ENCODE measurements around the gene TM9SF1. TPM values are rescaled to one million over a fixed set of nuclear protein-coding genes. Genes with fewer than 3 reads are reported as not detected.

TM9SF1 gene
- total and polyA plus RNA-seq, 2 of the 4 experiments (the other 2 are of a cell fraction) = 40.4 to 65.6 TPM

DNA sequence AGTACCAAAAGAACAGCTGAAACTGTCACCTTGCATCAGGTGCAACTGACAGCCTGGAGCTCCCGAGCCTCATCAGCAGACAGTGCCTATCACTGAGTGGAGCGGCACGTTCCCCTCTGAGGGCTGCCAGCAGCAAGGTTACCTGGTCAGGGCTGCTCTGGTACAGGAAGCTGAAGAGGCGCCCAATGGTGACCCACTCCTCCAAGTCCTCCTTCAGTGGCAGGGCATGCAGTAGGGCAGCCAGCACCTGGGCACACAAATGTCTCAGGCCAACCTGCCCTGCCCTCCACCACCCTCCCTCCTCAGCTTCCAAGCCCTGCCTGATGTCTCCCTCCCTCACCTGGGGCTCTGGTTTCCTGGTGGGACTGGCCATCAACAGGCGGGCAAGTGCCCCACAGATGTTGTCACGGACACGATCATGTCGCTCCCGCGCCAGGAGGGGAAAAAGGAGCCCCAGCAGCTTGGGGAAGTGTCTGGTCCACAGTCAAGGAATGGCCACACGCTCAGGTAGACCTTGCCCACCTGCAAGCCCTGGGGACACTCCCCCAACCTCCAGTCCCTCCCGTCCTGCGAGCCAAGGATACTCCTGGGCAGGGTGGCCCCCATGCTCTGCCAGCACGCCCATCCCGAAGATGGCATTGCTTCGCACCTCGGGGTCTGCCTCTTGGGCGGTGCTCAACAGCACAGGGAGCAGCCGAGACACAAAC, 13.7 kb downstream of the TM9SF1 start:
- Histone ChIP-seq H3K4me1 (ENCODE audit: control insufficient read depth, insufficient read depth, low read length) (peaks cover 2% of the 10 kb centered on the region; the same call in 1 of the 2 replicates), H4K20me1 (ENCODE audit: insufficient read depth, low read length) (no peaks in the 10 kb centered on the region), H4K5ac (ENCODE audit: low read depth, low read length) (no peak overlapping the region), H2BK5ac (ENCODE audit: low read depth, low read length, poor library complexity, severe bottlenecking) (no peak overlapping the region), H3K18ac (ENCODE audit: low read depth, low read length) (no peak overlapping the region), H3K27ac (ENCODE audit: insufficient read depth, low read length) (no peak overlapping the region), H2BK15ac (ENCODE audit: low read depth, low read length) (no peak overlapping the region), H2AFZ (replicated peaks; ENCODE audit: low read length, poor library complexity) (peak overlapping the region; percentile 1), H3K4me2 (ENCODE audit: low read depth, low read length) (no peak overlapping the region), H2AK9ac (replicated peaks; ENCODE audit: low read depth, low read length, poor library complexity) (peak overlapping the region; percentile 28), H4K91ac (ENCODE audit: insufficient read depth, low read depth, low read length) (no peak overlapping the region), H2AK5ac (ENCODE audit: low read depth, low read length) (no peak overlapping the region), H2BK120ac (ENCODE audit: low read depth, low read length) (no peak overlapping the region), H3K14ac (replicated peaks; ENCODE audit: low read depth, low read length) (no peak overlapping the region), H3K4ac (ENCODE audit: low read depth, low read length) (no peak overlapping the region), H3K4me3 (ENCODE audit: insufficient read depth, low read depth, low read length) (no peak overlapping the region), H4K8ac (ENCODE audit: low read depth in 2 of 2, low read length in 2 of 2) (no peak overlapping the region), H3K23ac (ENCODE audit: low read depth, low read length) (no peak overlapping the region), H3K36me3 (ENCODE audit: control insufficient read depth, insufficient read depth, low read length) (peaks cover 86% of the 10 kb centered on the region), H3K79me1 (ENCODE audit: low read depth in 1 of 2, low read length in 2 of 2) (peaks cover 0 to 18% of the 10 kb centered on the region in 2 experiments; a peak in 3 of 4 replicates), H2BK20ac (ENCODE audit: low read depth, low read length) (no peak overlapping the region), H3K27me3 (ENCODE audit: control insufficient read depth, insufficient read depth, low read length) (no peaks in the 10 kb centered on the region), H3K56ac (ENCODE audit: extremely low read depth, insufficient read depth, low read length) (no peak overlapping the region), H3K9me3 (ENCODE audit: control insufficient read depth, insufficient read depth, low read length) (no peaks in the 10 kb centered on the region), H3K9me1 (ENCODE audit: insufficient read depth, low read length) (no peaks in the 10 kb centered on the region; the same call in 1 of the 2 replicates), H3K9ac (ENCODE audit: low read depth, low read length) (no peak overlapping the region)
- BruUV-seq (replicated peaks) = no TSS peak
- dilution Hi-C loops (cut with HindIII; ENCODE audit: low sequenced_read_pairs, unreplicated experiment) (no loop called here), intact Hi-C loops (cut with micrococcal nuclease) (no loop called here), in situ Hi-C loops (cut with MboI; ENCODE audit: low sequenced_read_pairs) (no loop called here)
- POLR2A ChIA-PET (ENCODE audit: unreplicated experiment) = no interaction called here
- ATAC-seq (ENCODE audit: low read depth) (no peak), DNase-seq (no peak)
- TF ChIP-seq SMC3 (IDR thresholded peaks at IDR 0.05; ENCODE audit: low read depth, low read length) = no peak
- TF ChIP-seq, protein P1, sequence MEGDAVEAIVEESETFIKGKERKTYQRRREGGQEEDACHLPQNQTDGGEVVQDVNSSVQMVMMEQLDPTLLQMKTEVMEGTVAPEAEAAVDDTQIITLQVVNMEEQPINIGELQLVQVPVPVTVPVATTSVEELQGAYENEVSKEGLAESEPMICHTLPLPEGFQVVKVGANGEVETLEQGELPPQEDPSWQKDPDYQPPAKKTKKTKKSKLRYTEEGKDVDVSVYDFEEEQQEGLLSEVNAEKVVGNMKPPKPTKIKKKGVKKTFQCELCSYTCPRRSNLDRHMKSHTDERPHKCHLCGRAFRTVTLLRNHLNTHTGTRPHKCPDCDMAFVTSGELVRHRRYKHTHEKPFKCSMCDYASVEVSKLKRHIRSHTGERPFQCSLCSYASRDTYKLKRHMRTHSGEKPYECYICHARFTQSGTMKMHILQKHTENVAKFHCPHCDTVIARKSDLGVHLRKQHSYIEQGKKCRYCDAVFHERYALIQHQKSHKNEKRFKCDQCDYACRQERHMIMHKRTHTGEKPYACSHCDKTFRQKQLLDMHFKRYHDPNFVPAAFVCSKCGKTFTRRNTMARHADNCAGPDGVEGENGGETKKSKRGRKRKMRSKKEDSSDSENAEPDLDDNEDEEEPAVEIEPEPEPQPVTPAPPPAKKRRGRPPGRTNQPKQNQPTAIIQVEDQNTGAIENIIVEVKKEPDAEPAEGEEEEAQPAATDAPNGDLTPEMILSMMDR (conservative IDR thresholded peaks at IDR 0.05; ENCODE audit: low read depth, low read length) = no peak
- no peak for TF ChIP-seq CHD1 (IDR thresholded peaks at IDR 0.05; ENCODE audit: low read depth, low read length)
- TF ChIP-seq FOS (IDR thresholded peaks at IDR 0.05; ENCODE audit: low read depth, low read length) = no peak
- TF ChIP-seq NFE2L2 (IDR thresholded peaks at IDR 0.05; ENCODE audit: low read depth, low read length) = no peak
- TF ChIP-seq MXI1 (IDR thresholded peaks at IDR 0.05; ENCODE audit: borderline replicate concordance, low read depth, low read length) = no peak
- TF ChIP-seq, protein P2, sequence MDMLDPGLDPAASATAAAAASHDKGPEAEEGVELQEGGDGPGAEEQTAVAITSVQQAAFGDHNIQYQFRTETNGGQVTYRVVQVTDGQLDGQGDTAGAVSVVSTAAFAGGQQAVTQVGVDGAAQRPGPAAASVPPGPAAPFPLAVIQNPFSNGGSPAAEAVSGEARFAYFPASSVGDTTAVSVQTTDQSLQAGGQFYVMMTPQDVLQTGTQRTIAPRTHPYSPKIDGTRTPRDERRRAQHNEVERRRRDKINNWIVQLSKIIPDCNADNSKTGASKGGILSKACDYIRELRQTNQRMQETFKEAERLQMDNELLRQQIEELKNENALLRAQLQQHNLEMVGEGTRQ (IDR thresholded peaks at IDR 0.05; ENCODE audit: low read depth, low read length) = no peak
- WGBS, 2 experiments (ENCODE audit: extremely low coverage in 2 of 2, insufficient read length in 1 of 2) = 99% methylated on average over 7 of the region's 19 CpGs; no CpG with 5 or more reads in 1 of the 2 experiments
- CTCF ChIA-PET = no interaction called here
